Pancreas (tissue), 10 donors: ENCODE results near the gene AMN. TPM values are rescaled to one million over a fixed set of nuclear protein-coding genes. Genes with fewer than 3 reads are reported as not detected.
"Not testable (repeated sequence)": the region's sequence is repeated elsewhere in the genome, so short reads cannot be mapped to it uniquely, and the experiment has no call there.

Experiments used
- ATAC-seq, 4 donors: fragments of 200-7000 bp; cut with Tn5 transposase; one replicate each; pipeline versions ENCODE4 v1.8.0 to v1.9.1; 2020; ENCODE audit warnings: mild to moderate bottlenecking in 4 of 4, moderate library complexity in 4 of 4
- DNase-seq, 6 donors: peaks; one replicate each; pipeline ENCODE4 v3.0.0-alpha.2; 2020
- FAIRE-seq: peaks from 2 replicates; lab custom pipeline; 2012; peaks lifted over from hg19 to GRCh38; lab: Jason Lieb, UNC
- H3K27ac ChIP-seq, 4 donors: fragments of 200-600 bp; sonication (generic); 1 replicate in 3 of 4; 2 replicates in 1 of 4; pipeline versions ENCODE4 v1.5.0 to v1.8.0; 2020
- H3K27me3 ChIP-seq, 4 donors: fragments of 200-600 bp; one replicate each; pipeline ENCODE4 v1.8.0; 2021
- H3K36me3 ChIP-seq, 3 donors: fragments of 200-600 bp; sonication (generic) in 1 of 3; one replicate each; pipeline versions ENCODE4 v1.5.0 to v1.8.0; 2020 to 2021
- H3K4me1 ChIP-seq, 3 donors: fragments of 200-600 bp; one replicate each; pipeline ENCODE4 v1.8.0; 2021
- H3K4me3 ChIP-seq, 4 donors: fragments of 200-600 bp; sonication (generic) in 2 of 4; one replicate each; pipeline versions ENCODE4 v1.5.0 to v1.8.0; 2020 to 2021
- H3K9me3 ChIP-seq, 4 donors: fragments of 200-600 bp; one replicate each; pipeline ENCODE4 v1.8.0; 2021
- WGBS, 2 donors: extraction: QIAGEN DNeasy Blood & Tissue Kit; methylation state at CpG; one replicate each; pipeline ENCODE4 v1.1.7; 2013; 5-methylcytosine and 5-hydroxymethylcytosine counted together
- intact Hi-C, 3 donors: fragments of 100-400 bp; cut with DNase I; formaldehyde crosslinking; loops; one replicate each; pipeline versions ENCODE4 v1.11.1 to v1.14.2; 2022
- polyA plus RNA-seq, 2 donors: library from polyadenylated mRNA; stranded (reverse); fragments of 200-250 nt; gene quantifications; one replicate each; pipeline ENCODE4 v1.2.3, GENCODE V29; 2013
- total RNA-seq, 6 donors: library from RNA; stranded (reverse); fragmentation: NEBNext Ultra II Directional in 4 of 6; extraction: Animal tissue kit (Norgen Biotek cat#: 25700) in 4 of 6; gene quantifications; one replicate each; pipeline versions ENCODE4 v1.2.1 to v1.2.4, GENCODE V29; 2021 to 2023
- TF ChIP-seq, protein P1 (sequence below), 4 donors: fragments of 200-600 bp; sonication (generic) in 3 of 4; IDR thresholded peaks; one replicate each; pipeline versions ENCODE4 v1.5.0 to v1.8.0; 2021; ENCODE audit warnings: antibody characterized with exemption in 4 of 4
- donor health status: healthy with polysubstance abuse.
- donor health status: DM: no; HTN: no; CAD: no; lungs with moderate emphysema.
- donor health status: DM: no; HTN: no; CAD: no.
- donor health status: control.
- donor health status: control.
- donor health status: Bipolar disorder and iron deficiency.
- donor health status: DM: yes; HTN: yes; CAD: no.
- donor health status: DM: no; HTN: no; CAD: no.
- donor health status: DM: no; HTN: no; CAD: no.
- donor health status: DM: yes; HTN: yes; CAD: no.

The AMN gene
- total and polyA plus RNA-seq, 8 donors, result 1.0 to 4.3 (median 1.5) TPM

DNA sequence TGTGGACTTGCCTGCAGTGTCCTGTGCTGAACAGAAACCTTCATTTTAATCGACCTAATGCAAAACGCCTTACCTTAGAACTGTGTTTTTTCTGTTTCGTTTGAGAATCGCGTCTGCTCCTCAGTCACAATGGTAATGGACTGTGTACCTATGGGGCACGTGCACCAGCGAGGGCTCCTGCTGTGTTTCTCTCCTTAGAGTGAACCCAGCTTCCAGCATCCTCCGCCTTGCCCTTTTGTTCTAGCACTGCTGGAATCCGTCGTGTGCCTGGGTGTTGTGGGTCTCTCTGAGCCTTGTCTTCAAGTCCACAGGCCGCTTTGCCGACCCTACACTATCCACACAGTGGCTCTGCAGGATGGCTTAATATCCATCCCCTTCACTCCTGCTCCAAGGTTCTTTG lies 3.6 kb downstream of the AMN start:
- intact Hi-C loops, result loop anchor here in 1 of 3 donors (10.0 kb wide), 1 partner anchor 161 kb away; no protein-coding TSS in a partner anchor
- no peaks in the 10 kb centered on the region for H3K36me3 ChIP-seq
- no peak for ATAC-seq
- DNase-seq, result no peak
- no peak overlapping the region for H3K27ac ChIP-seq
- WGBS, 2 donors, result 63 to 64% methylated on average over 12 of the region's 12 CpGs
- TF ChIP-seq, protein P1, sequence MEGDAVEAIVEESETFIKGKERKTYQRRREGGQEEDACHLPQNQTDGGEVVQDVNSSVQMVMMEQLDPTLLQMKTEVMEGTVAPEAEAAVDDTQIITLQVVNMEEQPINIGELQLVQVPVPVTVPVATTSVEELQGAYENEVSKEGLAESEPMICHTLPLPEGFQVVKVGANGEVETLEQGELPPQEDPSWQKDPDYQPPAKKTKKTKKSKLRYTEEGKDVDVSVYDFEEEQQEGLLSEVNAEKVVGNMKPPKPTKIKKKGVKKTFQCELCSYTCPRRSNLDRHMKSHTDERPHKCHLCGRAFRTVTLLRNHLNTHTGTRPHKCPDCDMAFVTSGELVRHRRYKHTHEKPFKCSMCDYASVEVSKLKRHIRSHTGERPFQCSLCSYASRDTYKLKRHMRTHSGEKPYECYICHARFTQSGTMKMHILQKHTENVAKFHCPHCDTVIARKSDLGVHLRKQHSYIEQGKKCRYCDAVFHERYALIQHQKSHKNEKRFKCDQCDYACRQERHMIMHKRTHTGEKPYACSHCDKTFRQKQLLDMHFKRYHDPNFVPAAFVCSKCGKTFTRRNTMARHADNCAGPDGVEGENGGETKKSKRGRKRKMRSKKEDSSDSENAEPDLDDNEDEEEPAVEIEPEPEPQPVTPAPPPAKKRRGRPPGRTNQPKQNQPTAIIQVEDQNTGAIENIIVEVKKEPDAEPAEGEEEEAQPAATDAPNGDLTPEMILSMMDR (IDR thresholded peaks at IDR 0.05), result no peak
- peaks cover 0 to 19% (median 14%) of the 10 kb centered on the region in 3 donors for H3K4me1 ChIP-seq
- H3K27me3 ChIP-seq, result peaks cover 0 to 7% (median 2%) of the 10 kb centered on the region in 4 donors
- FAIRE-seq, result no peak
- H3K4me3 ChIP-seq, result no peak overlapping the region
- H3K9me3 ChIP-seq, result no peaks in the 10 kb centered on the region

DNA sequence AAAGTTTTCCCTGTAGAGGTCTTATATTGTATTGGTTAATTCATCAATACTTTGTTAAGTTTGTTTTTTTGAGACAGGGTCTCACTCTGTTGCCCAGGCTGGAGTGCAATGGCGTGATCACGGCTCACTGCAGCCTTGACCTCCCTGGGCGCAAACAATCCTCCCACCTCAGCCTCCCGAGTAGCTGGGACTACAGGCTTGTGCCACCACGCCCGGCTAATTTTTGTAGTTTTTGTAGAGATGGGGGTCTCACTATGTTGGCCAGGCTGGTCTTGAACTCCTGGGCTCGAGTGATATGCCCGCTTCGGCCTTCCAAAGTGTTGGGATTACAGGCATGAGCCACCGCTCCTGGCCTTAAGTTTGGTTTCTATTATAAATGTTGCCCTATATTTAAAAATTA lies 4.4 kb downstream of the AMN start:
- not testable (repeated sequence) for ATAC-seq, H3K27me3 ChIP-seq, H3K9me3 ChIP-seq, H3K4me3 ChIP-seq, H3K27ac ChIP-seq, H3K36me3 ChIP-seq, FAIRE-seq
- H3K4me1 ChIP-seq, result peaks cover 0 to 19% (median 14%) of the 10 kb centered on the region in 3 donors
- intact Hi-C loops, result loop anchor here in 1 of 3 donors (10.0 kb wide), 1 partner anchor 162 kb away; no protein-coding TSS in a partner anchor
- peak in 1 of 6 donors; percentile 17 for DNase-seq
- WGBS, 2 donors, result 91 to 93% methylated on average over 10 of the region's 10 CpGs

DNA sequence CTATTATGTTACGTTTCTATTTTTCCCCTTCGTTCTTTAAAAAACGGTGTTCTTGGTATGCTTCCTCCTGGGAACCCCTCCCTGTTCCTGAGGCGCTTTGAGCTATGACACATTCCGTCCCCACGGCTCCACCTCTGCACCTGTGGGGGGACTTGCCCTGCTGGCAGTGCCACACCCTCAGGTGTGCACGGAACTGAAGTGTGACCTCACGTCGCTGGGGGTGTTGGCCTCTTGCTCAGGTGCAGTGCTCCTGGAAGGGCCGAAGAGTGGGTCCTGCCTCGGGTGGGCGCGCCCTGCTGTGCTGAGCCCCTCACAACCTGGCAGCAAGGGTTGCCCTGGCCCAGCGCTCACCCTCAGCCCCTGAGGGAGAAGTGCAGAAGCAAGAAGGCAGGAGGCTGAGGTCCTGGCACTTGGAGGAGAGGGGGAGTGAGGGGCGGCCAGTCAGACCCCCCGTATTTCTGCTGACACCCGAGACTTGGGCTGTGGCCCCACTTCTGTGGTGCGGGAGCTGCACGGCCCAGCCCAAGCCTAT lies 4.9 kb downstream of the AMN start:
- DNase-seq (peak in 1 of 6 donors; percentile 54), FAIRE-seq (no peak), ATAC-seq (peak in 2 of 4 donors; percentile 22 to 28)
- intact Hi-C loops, result loop anchor here in 1 of 3 donors (10.0 kb wide), 1 partner anchor 163 kb away; no protein-coding TSS in a partner anchor
- TF ChIP-seq, protein P1 (IDR thresholded peaks at IDR 0.05), result no peak
- Histone ChIP-seq H3K27me3 (peaks cover 0 to 7% (median 2%) of the 10 kb centered on the region in 4 donors), H3K9me3 (no peaks in the 10 kb centered on the region), H3K4me3 (no peak overlapping the region), H3K4me1 (peaks cover 0 to 19% (median 14%) of the 10 kb centered on the region in 3 donors), H3K27ac (no peak overlapping the region), H3K36me3 (no peaks in the 10 kb centered on the region)
- WGBS, 2 donors, result 77 to 84% methylated on average over 16 to 19 of the region's 19 CpGs

DNA sequence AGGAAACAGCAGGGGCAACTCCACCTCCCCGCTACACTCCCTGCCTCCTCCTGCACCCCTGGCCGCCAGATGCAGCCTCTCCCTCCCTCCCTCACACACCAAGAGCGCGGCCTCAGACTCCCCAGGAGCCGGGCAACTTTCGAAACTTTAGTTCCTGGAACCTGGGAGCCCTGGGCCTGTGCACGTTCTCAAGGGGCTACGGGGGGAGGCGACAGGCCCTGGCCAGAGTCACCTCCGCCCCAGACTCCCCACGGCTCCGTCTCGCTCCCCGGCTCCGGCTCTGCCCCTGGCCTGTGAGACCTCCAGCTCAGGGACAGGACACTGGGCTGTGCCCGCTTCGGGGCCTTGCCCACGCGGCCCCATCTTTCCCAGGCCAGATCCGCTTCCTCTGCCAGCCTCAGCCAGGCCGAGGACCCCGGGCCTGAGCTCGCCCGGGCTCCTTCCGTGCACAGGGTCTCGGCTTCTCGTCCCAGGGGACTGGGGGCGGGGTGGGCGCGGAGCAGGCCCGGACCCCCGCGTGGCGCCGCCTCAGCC lies 5.5 kb downstream of the AMN start:
- intact Hi-C loops, result loop anchor here in 1 of 3 donors (10.0 kb wide), 1 partner anchor 163 kb away; no protein-coding TSS in a partner anchor
- WGBS, 2 donors, result 47 to 48% methylated on average over 34 to 35 of the region's 35 CpGs
- ATAC-seq, result peak in 3 of 4 donors; percentile 11 to 19 (median 17)
- Histone ChIP-seq H3K27ac (no peak overlapping the region), H3K36me3 (no peaks in the 10 kb centered on the region), H3K9me3 (no peaks in the 10 kb centered on the region), H3K27me3 (peaks cover 0 to 7% (median 2%) of the 10 kb centered on the region in 4 donors), H3K4me1 (peaks cover 0 to 15% (median 14%) of the 10 kb centered on the region in 3 donors), H3K4me3 (peak overlapping the region in 1 of 4 donors; percentile 35)
- TF ChIP-seq, protein P1 (IDR thresholded peaks at IDR 0.05), result no peak
- FAIRE-seq, result no peak
- DNase-seq, result peak in 1 of 6 donors; percentile 77

DNA sequence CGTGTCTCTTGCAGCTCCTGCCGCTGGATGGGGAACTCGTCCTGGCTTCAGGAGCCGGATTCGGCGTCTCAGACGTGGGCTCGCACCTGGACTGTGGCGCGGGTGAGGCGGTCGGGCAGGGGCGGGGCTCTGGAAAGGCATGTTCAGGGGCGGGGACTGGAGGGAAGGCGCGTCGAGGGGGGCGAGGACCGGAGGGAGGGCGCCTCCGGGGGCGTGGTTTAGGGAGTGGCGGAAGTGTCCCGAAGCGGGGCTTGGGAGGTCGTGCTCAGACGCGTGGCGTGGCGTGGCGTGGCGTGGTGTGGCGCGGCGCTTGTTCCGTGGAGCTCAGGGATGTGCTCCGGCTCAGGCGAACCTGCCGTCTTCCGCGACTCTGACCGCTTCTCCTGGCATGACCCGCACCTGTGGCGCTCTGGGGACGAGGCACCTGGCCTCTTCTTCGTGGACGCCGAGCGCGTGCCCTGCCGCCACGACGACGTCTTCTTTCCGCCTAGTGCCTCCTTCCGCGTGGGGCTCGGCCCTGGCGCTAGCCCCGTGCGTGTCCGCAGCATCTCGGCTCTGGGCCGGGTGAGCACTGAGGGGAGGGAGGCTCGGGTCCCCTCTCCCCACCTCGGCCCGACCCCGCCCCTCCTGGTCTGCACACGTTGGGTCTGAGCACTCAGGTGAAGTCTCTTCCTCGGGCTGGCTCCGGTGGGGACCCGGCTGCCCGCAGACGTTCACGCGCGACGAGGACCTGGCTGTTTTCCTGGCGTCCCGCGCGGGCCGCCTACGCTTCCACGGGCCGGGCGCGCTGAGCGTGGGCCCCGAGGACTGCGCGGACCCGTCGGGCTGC lies 6.2 kb downstream of the AMN start:
- 5 to 7% methylated on average over 71 to 94 of the region's 94 CpGs for WGBS, 2 donors
- ATAC-seq (peak; percentile 42 to 85 (median 68)), DNase-seq (peak in 5 of 6 donors; percentile 36 to 81 (median 66)), FAIRE-seq (no peak)
- intact Hi-C loops, result loop anchor here in 1 of 3 donors (10.0 kb wide), 1 partner anchor 164 kb away; no protein-coding TSS in a partner anchor
- H3K4me3 ChIP-seq, result peak overlapping the region in 2 of 4 donors; percentile 22 to 35
- TF ChIP-seq, protein P1 (IDR thresholded peaks at IDR 0.05), result no peak
- peaks cover 0 to 4% (median under 1%) of the 10 kb centered on the region in 4 donors for H3K27me3 ChIP-seq
- H3K27ac ChIP-seq, result no peak overlapping the region
- peaks cover 0 to 14% (median 13%) of the 10 kb centered on the region in 3 donors for H3K4me1 ChIP-seq
- H3K9me3 ChIP-seq, result no peaks in the 10 kb centered on the region
- no peaks in the 10 kb centered on the region for H3K36me3 ChIP-seq
